Lung microvascular endothelial cell (primary cell): ENCODE results near the gene FAXDC2. TPM values are rescaled to one million over a fixed set of nuclear protein-coding genes. Genes with fewer than 3 reads are reported as not detected.

ENCODE experiments used
- DNase-seq, 2 donors: peaks; one replicate each; pipeline versions ENCODE4 v3.0.0 to v3.0.0-alpha.2; 2010; ENCODE audit warnings: low read depth in 2 of 2
- total RNA-seq: library from RNA; depleted of rRNA; stranded (reverse); fragments of >200 nt; gene quantifications from 2 replicates; pipeline ENCODE4 v1.2.1, GENCODE V29; 2014

FAXDC2 gene
- total RNA-seq, 1 donor from 2014 or later, result 15.3 TPM

GRCh38 chr5:154797762-154798161, 52.6 kb downstream of the FAXDC2 start:
- DNase-seq, result no peak

GRCh38 chr5:154795235-154795596, 55.2 kb downstream of the FAXDC2 start:
- DNase-seq, result no peak

GRCh38 chr5:154794525-154795234, 55.7 kb downstream of the FAXDC2 start:
- DNase-seq, result peak in 1 of 2 donors; percentile 24

- DNase-seq, result peak in 1 of 2 donors; percentile 19
Observed at GRCh38 chr5:154793599-154794524, 56.5 kb downstream of the FAXDC2 start.

- no peak for DNase-seq
Observed at GRCh38 chr5:154791535-154791934, 58.9 kb downstream of the FAXDC2 start.

GRCh38 chr5:154788212-154788611, 62.2 kb downstream of the FAXDC2 start:
- DNase-seq, result no peak

- peak in 1 of 2 donors; percentile 29 for DNase-seq
Observed at GRCh38 chr5:154786414-154786813, 64.0 kb downstream of the FAXDC2 start.

GRCh38 chr5:154784856-154785255, 65.5 kb downstream of the FAXDC2 start:
- DNase-seq, result no peak

GRCh38 chr5:154783774-154784460, 66.5 kb downstream of the FAXDC2 start:
- no peak for DNase-seq

- DNase-seq, result no peak
Observed at GRCh38 chr5:154782812-154783592, 67.4 kb downstream of the FAXDC2 start.

GRCh38 chr5:154782326-154782725, 68.1 kb downstream of the FAXDC2 start:
- no peak for DNase-seq

- no peak for DNase-seq
Observed at GRCh38 chr5:154780128-154780527, 70.3 kb downstream of the FAXDC2 start.

- peak in 1 of 2 donors; percentile 61 for DNase-seq
Observed at GRCh38 chr5:154779105-154779504, 71.3 kb downstream of the FAXDC2 start.

GRCh38 chr5:154778534-154778933, 71.9 kb downstream of the FAXDC2 start:
- DNase-seq, result no peak

- DNase-seq, result no peak
Observed at GRCh38 chr5:154776167-154776566, 74.2 kb downstream of the FAXDC2 start.

- no peak for DNase-seq
Observed at GRCh38 chr5:154773326-154773725, 77.1 kb downstream of the FAXDC2 start.

GRCh38 chr5:154771383-154771901, 79.0 kb downstream of the FAXDC2 start:
- peak; percentile 17 to 76 for DNase-seq

- DNase-seq, result no peak
Observed at GRCh38 chr5:154770111-154770510, 80.3 kb downstream of the FAXDC2 start.
